Measurements from ENCODE around the gene AUTS2. TPM values are rescaled to one million over a fixed set of nuclear protein-coding genes. Genes with fewer than 3 reads are reported as not detected.
"Not testable (repeated sequence)": the region's sequence is repeated elsewhere in the genome, so short reads cannot be mapped to it uniquely, and the experiment has no call there.

The AUTS2 gene
- total and polyA plus RNA-seq, 10 of the 15 experiments (the other 5 are each of a cell fraction or from before 2014, with no cell fraction given) = 6.4 to 55.6 (median 21.6) TPM

GRCh38 chr7:70812511-70812910, 1214.2 kb downstream of the AUTS2 start:
- 64% methylated on average over 3 of the region's 3 CpGs for WGBS (ENCODE audit: insufficient coverage, insufficient replicate concordance, low lambda C conversion rate, missing lambda C conversion rate)
- Histone ChIP-seq H4K20me1 (ENCODE audit: control insufficient read depth, insufficient read depth) (no peaks in the 10 kb centered on the region), H2AFZ (ENCODE audit: control insufficient read depth, low read depth, low read length) (no peak overlapping the region), H3K27me3 (replicated peaks in 1 of 2; ENCODE audit: control insufficient read depth in 2 of 2, insufficient read depth in 2 of 2, low read length in 1 of 2) (no peaks in the 10 kb centered on the region), H3K4me2 (ENCODE audit: control insufficient read depth, insufficient read depth) (no peak overlapping the region), H3K4me3 (no peak overlapping the region), H3K9me3 (replicated peaks; ENCODE audit: control insufficient read depth, insufficient read depth, low read length) (peaks cover 1% of the 10 kb centered on the region; the same call in 2 of the 3 replicates), H3K36me3 (ENCODE audit: control insufficient read depth in 2 of 2, insufficient read depth in 2 of 2, low read length in 1 of 2) (no peaks in the 10 kb centered on the region), H3K4me1 (ENCODE audit: control insufficient read depth, insufficient read depth, low read length) (peaks cover 4% of the 10 kb centered on the region; the same call in 1 of the 2 replicates), H3K9ac (ENCODE audit: control insufficient read depth, insufficient read depth, low read length) (no peak overlapping the region), H3K79me2 (ENCODE audit: control insufficient read depth, insufficient read depth, low read length) (no peaks in the 10 kb centered on the region), H3K27ac (ENCODE audit: control insufficient read depth, insufficient read depth) (no peak overlapping the region)
- intact Hi-C loops (cut with micrococcal nuclease; ENCODE audit: unreplicated experiment) = no loop called here
- no peak for TF ChIP-seq ZNF274 (IDR thresholded peaks at IDR 0.05; ENCODE audit: insufficient read depth, insufficient read length)
- TF ChIP-seq, protein P1, sequence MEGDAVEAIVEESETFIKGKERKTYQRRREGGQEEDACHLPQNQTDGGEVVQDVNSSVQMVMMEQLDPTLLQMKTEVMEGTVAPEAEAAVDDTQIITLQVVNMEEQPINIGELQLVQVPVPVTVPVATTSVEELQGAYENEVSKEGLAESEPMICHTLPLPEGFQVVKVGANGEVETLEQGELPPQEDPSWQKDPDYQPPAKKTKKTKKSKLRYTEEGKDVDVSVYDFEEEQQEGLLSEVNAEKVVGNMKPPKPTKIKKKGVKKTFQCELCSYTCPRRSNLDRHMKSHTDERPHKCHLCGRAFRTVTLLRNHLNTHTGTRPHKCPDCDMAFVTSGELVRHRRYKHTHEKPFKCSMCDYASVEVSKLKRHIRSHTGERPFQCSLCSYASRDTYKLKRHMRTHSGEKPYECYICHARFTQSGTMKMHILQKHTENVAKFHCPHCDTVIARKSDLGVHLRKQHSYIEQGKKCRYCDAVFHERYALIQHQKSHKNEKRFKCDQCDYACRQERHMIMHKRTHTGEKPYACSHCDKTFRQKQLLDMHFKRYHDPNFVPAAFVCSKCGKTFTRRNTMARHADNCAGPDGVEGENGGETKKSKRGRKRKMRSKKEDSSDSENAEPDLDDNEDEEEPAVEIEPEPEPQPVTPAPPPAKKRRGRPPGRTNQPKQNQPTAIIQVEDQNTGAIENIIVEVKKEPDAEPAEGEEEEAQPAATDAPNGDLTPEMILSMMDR (IDR thresholded peaks at IDR 0.05 in 2 of 3, conservative IDR thresholded peaks at IDR 0.05 in 1 of 3; ENCODE audit: control insufficient read depth in 2 of 3, extremely low read depth in 1 of 3, insufficient read depth in 1 of 3, low read depth in 3 of 3, low read length in 3 of 3) = peak; percentile 24 to 30 (median 29); a peak in 4 of 6 replicates
- no peak for TF ChIP-seq HDAC2 (IDR thresholded peaks at IDR 0.05)
- no peak for TF ChIP-seq CHD2 (IDR thresholded peaks at IDR 0.05; ENCODE audit: borderline replicate concordance, low read depth, low read length)
- no peak for TF ChIP-seq MEF2A (IDR thresholded peaks at IDR 0.05; ENCODE audit: insufficient read depth, low read depth, low read length)
- CTCF ChIA-PET = no interaction called here
- SMC1A ChIA-PET (ENCODE audit: uncharacterized antibody, unreplicated experiment) = no interaction called here
- RAD21 ChIA-PET (ENCODE audit: unreplicated experiment) = no interaction called here
- FAIRE-seq = no peak
- in situ Hi-C loops (cut with MboI) = no loop called here
- ATAC-seq = no peak
- POLR2A ChIA-PET = no interaction called here
- no TSS peak for BruUV-seq (replicated peaks)
- no peak for DNase-seq (ENCODE audit: low read depth, low spot score)

GRCh38 chr7:70822490-70822889, 1224.2 kb downstream of the AUTS2 start:
- H3K27me3 ChIP-seq (replicated peaks in 1 of 2; ENCODE audit: control insufficient read depth in 2 of 2, insufficient read depth in 2 of 2, low read length in 1 of 2); H3K9me3 ChIP-seq (replicated peaks; ENCODE audit: control insufficient read depth, insufficient read depth, low read length); H3K4me1 ChIP-seq (ENCODE audit: control insufficient read depth, insufficient read depth, low read length); H3K9ac ChIP-seq (ENCODE audit: control insufficient read depth, insufficient read depth, low read length); FAIRE-seq; ATAC-seq; H4K20me1 ChIP-seq (ENCODE audit: control insufficient read depth, insufficient read depth); H3K36me3 ChIP-seq (ENCODE audit: control insufficient read depth in 2 of 2, insufficient read depth in 2 of 2, low read length in 1 of 2); H3K27ac ChIP-seq (ENCODE audit: control insufficient read depth, insufficient read depth); RAD21 ChIA-PET (ENCODE audit: unreplicated experiment); H3K4me2 ChIP-seq (ENCODE audit: control insufficient read depth, insufficient read depth); SMC1A ChIA-PET (ENCODE audit: uncharacterized antibody, unreplicated experiment); DNase-seq (ENCODE audit: low read depth, low spot score); BruUV-seq (replicated peaks); H2AFZ ChIP-seq (ENCODE audit: control insufficient read depth, low read depth, low read length); H3K79me2 ChIP-seq (ENCODE audit: control insufficient read depth, insufficient read depth, low read length); H3K4me3 ChIP-seq; intact Hi-C loops (cut with micrococcal nuclease; ENCODE audit: unreplicated experiment); in situ Hi-C loops (cut with MboI); POLR2A ChIA-PET: not testable (repeated sequence)
- CTCF ChIA-PET = interaction anchor here (0.7 kb wide), 1 partner anchor 122 kb away, joined by 3 read pairs; no protein-coding TSS in a partner anchor
- 57% methylated on average over 6 of the region's 6 CpGs for WGBS (ENCODE audit: insufficient coverage, insufficient replicate concordance, low lambda C conversion rate, missing lambda C conversion rate)

All from GM12878 (cell line).